RWPE2 (cell line): ENCODE data around the gene ATE1.

Experiments
- ATAC-seq: fragments of 200-7000 bp; cut with Tn5 transposase; 3 replicates; pipeline ENCODE4 v1.9.1; 2021; ENCODE audit warnings: low read depth
- DNase-seq: peaks from one replicate; pipeline ENCODE4 v3.0.0-alpha.2; 2020; ENCODE audit warnings: low spot score
- H3K27ac ChIP-seq: fragments of 450-650 bp; 2 replicates; pipeline ENCODE4 v1.5.1; 2017; ENCODE audit warnings: mild to moderate bottlenecking; ENCODE audit not compliant: poor library complexity, severe bottlenecking
- H3K27me3 ChIP-seq: fragments of 250-450 bp; sonication (Bioruptor Pico); 2 replicates; pipeline ENCODE4 v1.5.1; 2021; ENCODE audit warnings: mild to moderate bottlenecking, moderate library complexity; ENCODE audit not compliant: insufficient read depth, poor library complexity, severe bottlenecking
- H3K36me3 ChIP-seq: fragments of 250-450 bp; sonication (Bioruptor Pico); 2 replicates; pipeline ENCODE4 v1.5.1; 2020; ENCODE audit warnings: low read depth, mild to moderate bottlenecking, moderate library complexity
- H3K4me1 ChIP-seq: fragments of 250-450 bp; sonication (Bioruptor Pico); 2 replicates; pipeline ENCODE4 v1.5.1; 2021; ENCODE audit warnings: mild to moderate bottlenecking, moderate library complexity; ENCODE audit not compliant: insufficient read depth, poor library complexity, severe bottlenecking
- H3K4me3 ChIP-seq: fragments of 250-450 bp; sonication (Bioruptor Pico); 2 replicates; pipeline ENCODE4 v1.5.1; 2021; ENCODE audit warnings: mild to moderate bottlenecking, moderate library complexity; ENCODE audit not compliant: severe bottlenecking
- H3K9me3 ChIP-seq: fragments of 250-450 bp; sonication (Bioruptor Pico); 2 replicates; pipeline ENCODE4 v1.5.1; 2021; ENCODE audit warnings: mild to moderate bottlenecking, moderate library complexity; ENCODE audit not compliant: severe bottlenecking
- CTCF ChIP-seq: fragments of 450-650 bp; IDR thresholded peaks from one replicate; pipeline ENCODE4 v1.5.1; 2017; ENCODE audit warnings: mild to moderate bottlenecking, moderate library complexity; ENCODE audit not compliant: poor library complexity, severe bottlenecking

Gene ATE1

GRCh38 chr10:121813857-121814256 lies 114.0 kb downstream of the ATE1 start:
- H3K4me1 ChIP-seq = no peaks in the 10 kb centered on the region
- ATAC-seq (no peak), DNase-seq (no peak)
- H3K27ac ChIP-seq = no peak overlapping the region
- no peak for TF ChIP-seq CTCF
- no peak overlapping the region for H3K4me3 ChIP-seq
- H3K36me3 ChIP-seq = peaks cover 4% of the 10 kb centered on the region; the same call in 1 of the 2 replicates
- H3K27me3 ChIP-seq = no peaks in the 10 kb centered on the region
- no peaks in the 10 kb centered on the region for H3K9me3 ChIP-seq

GRCh38 chr10:121813211-121813815 lies 114.5 kb downstream of the ATE1 start:
- ATAC-seq = no peak
- Histone ChIP-seq H3K27ac (no peak overlapping the region), H3K9me3 (no peaks in the 10 kb centered on the region), H3K27me3 (no peaks in the 10 kb centered on the region), H3K4me1 (no peaks in the 10 kb centered on the region), H3K4me3 (no peak overlapping the region), H3K36me3 (peaks cover 4% of the 10 kb centered on the region; the same call in 1 of the 2 replicates)
- DNase-seq = no peak
- TF ChIP-seq CTCF = no peak

- no peak overlapping the region for H3K27ac ChIP-seq
- TF ChIP-seq CTCF = no peak
- H3K27me3 ChIP-seq = no peaks in the 10 kb centered on the region
- H3K9me3 ChIP-seq = no peaks in the 10 kb centered on the region
- H3K4me1 ChIP-seq = no peaks in the 10 kb centered on the region
- ATAC-seq (no peak), DNase-seq (no peak)
- H3K4me3 ChIP-seq = no peak overlapping the region
- peaks cover 4% of the 10 kb centered on the region; the same call in 1 of the 2 replicates for H3K36me3 ChIP-seq
Observed at GRCh38 chr10:121812031-121812430, 115.8 kb downstream of the ATE1 start.

- no peak for TF ChIP-seq CTCF
- DNase-seq = no peak
- Histone ChIP-seq H3K36me3 (no peaks in the 10 kb centered on the region), H3K4me1 (no peaks in the 10 kb centered on the region), H3K9me3 (no peaks in the 10 kb centered on the region), H3K27ac (no peak overlapping the region), H3K27me3 (no peaks in the 10 kb centered on the region), H3K4me3 (no peak overlapping the region)
- no peak for ATAC-seq
Observed at GRCh38 chr10:121811386-121811785, 116.4 kb downstream of the ATE1 start.

GRCh38 chr10:121808835-121809234 lies 119.0 kb downstream of the ATE1 start:
- TF ChIP-seq CTCF = no peak
- no peak for ATAC-seq

More at GRCh38 chr10:121808835-121809234, 119.0 kb downstream of the ATE1 start:
- Histone ChIP-seq H3K9me3 (no peaks in the 10 kb centered on the region), H3K36me3 (no peaks in the 10 kb centered on the region), H3K27ac (no peak overlapping the region), H3K4me1 (no peaks in the 10 kb centered on the region), H3K4me3 (no peak overlapping the region), H3K27me3 (no peaks in the 10 kb centered on the region)
- no peak for DNase-seq
